ENCODE results near the gene PEX5L. TPM values are rescaled to one million over a fixed set of nuclear protein-coding genes. Genes with fewer than 3 reads are reported as not detected.

PEX5L gene
- total and polyA plus RNA-seq, 2 donors (not counting 1 experiment from before 2014, with no cell fraction given) = not detected

GRCh38 chr3:179929091-179929529 lies 107.6 kb downstream of the PEX5L start:
- Histone ChIP-seq H3K4me2 (replicated peaks; ENCODE audit: low read depth, low read length, poor library complexity, severe bottlenecking) (no peak overlapping the region), H3K9me3 (ENCODE audit: control extremely low read depth in 1 of 3, control insufficient read depth in 2 of 3, insufficient read depth in 1 of 3, low read length in 2 of 3) (no peaks in the 10 kb centered on the region), H2AFZ (ENCODE audit: insufficient read depth, low read depth, low read length, poor library complexity, severe bottlenecking) (no peak overlapping the region), H4K20me1 (ENCODE audit: control insufficient read depth, insufficient read depth, low read length, poor library complexity, severe bottlenecking) (no peaks in the 10 kb centered on the region), H3K79me2 (ENCODE audit: control insufficient read depth, insufficient read depth, low read length) (no peaks in the 10 kb centered on the region), H3K36me3 (replicated peaks in 1 of 2; ENCODE audit: control extremely low read depth in 1 of 2, control insufficient read depth in 1 of 2, extremely low read depth in 1 of 2, insufficient read depth in 2 of 2, low read length in 1 of 2) (no peaks in the 10 kb centered on the region), H3K4me3 (ENCODE audit: control extremely low read depth in 1 of 5, extremely low read depth in 1 of 5, insufficient read depth in 1 of 5, low read depth in 2 of 5, low read length in 4 of 5) (no peak overlapping the region), H3K4me1 (ENCODE audit: control insufficient read depth in 2 of 2, insufficient read depth in 2 of 2, low read length in 2 of 2) (no peaks in the 10 kb centered on the region), H3K27me3 (replicated peaks in 1 of 4; ENCODE audit: control extremely low read depth in 1 of 4, control insufficient read depth in 3 of 4, insufficient read depth in 4 of 4, low read length in 3 of 4) (peaks cover 0 to under 1% (median 0%) of the 10 kb centered on the region in 4 experiments), H3K27ac (ENCODE audit: low read length in 2 of 2) (no peak overlapping the region), H3K9ac (ENCODE audit: low read length) (no peak overlapping the region)
- no peak for ATAC-seq (ENCODE audit: low read depth)
- no peak overlapping the region for H3K27ac Mint-ChIP-seq
- CTCF ChIA-PET = interaction anchor here (0.5 to 3.2 kb wide), 15 partner anchors 12 to 1353 kb away, joined by 3 to 14 read pairs (median 4); no protein-coding TSS in a partner anchor
- peaks cover 26% of the 10 kb centered on the region for H3K27me3 Mint-ChIP-seq
- H3K4me3 Mint-ChIP-seq = no peak overlapping the region
- WGBS (ENCODE audit: insufficient coverage) = no CpG with 5 or more reads among the region's 1 CpG
- no peaks in the 10 kb centered on the region for H3K4me1 Mint-ChIP-seq
- POLR2A ChIA-PET = no interaction called here
- intact Hi-C loops (cut with micrococcal nuclease) = no loop called here
- H3K9me3 Mint-ChIP-seq (ENCODE audit: insufficient read depth) = no peaks in the 10 kb centered on the region
- TF ChIP-seq EZH2 (IDR thresholded peaks at IDR 0.05; ENCODE audit: borderline replicate concordance, insufficient read depth, low read depth, low read length, poor library complexity, severe bottlenecking) = no peak
- TF ChIP-seq CTCF (IDR thresholded peaks at IDR 0.05) = peak; percentile 78
- DNase-seq = peak; percentile 40

GRCh38 chr3:179927191-179927590 lies 109.5 kb downstream of the PEX5L start:
- 80% methylated on average over 3 of the region's 3 CpGs for whole genome bisulfite sequencing (ENCODE audit: insufficient coverage)
- no peak for ATAC-seq (ENCODE audit: low read depth)
- H3K4me1 Mint-ChIP-seq = no peaks in the 10 kb centered on the region
- Histone ChIP-seq H3K36me3 (replicated peaks in 1 of 2; ENCODE audit: control extremely low read depth in 1 of 2, control insufficient read depth in 1 of 2, extremely low read depth in 1 of 2, insufficient read depth in 2 of 2, low read length in 1 of 2) (no peaks in the 10 kb centered on the region), H3K9ac (ENCODE audit: low read length) (no peak overlapping the region), H2AFZ (ENCODE audit: insufficient read depth, low read depth, low read length, poor library complexity, severe bottlenecking) (no peak overlapping the region), H3K27me3 (replicated peaks in 1 of 4; ENCODE audit: control extremely low read depth in 1 of 4, control insufficient read depth in 3 of 4, insufficient read depth in 4 of 4, low read length in 3 of 4) (peaks cover 0 to 5% (median 0%) of the 10 kb centered on the region in 4 experiments), H3K4me3 (ENCODE audit: control extremely low read depth in 1 of 5, extremely low read depth in 1 of 5, insufficient read depth in 1 of 5, low read depth in 2 of 5, low read length in 4 of 5) (no peak overlapping the region), H3K4me1 (ENCODE audit: control insufficient read depth in 2 of 2, insufficient read depth in 2 of 2, low read length in 2 of 2) (no peaks in the 10 kb centered on the region), H3K9me3 (ENCODE audit: control extremely low read depth in 1 of 3, control insufficient read depth in 2 of 3, insufficient read depth in 1 of 3, low read length in 2 of 3) (no peaks in the 10 kb centered on the region), H3K4me2 (replicated peaks; ENCODE audit: low read depth, low read length, poor library complexity, severe bottlenecking) (no peak overlapping the region), H3K79me2 (ENCODE audit: control insufficient read depth, insufficient read depth, low read length) (no peaks in the 10 kb centered on the region), H3K27ac (ENCODE audit: low read length in 2 of 2) (no peak overlapping the region), H4K20me1 (ENCODE audit: control insufficient read depth, insufficient read depth, low read length, poor library complexity, severe bottlenecking) (no peaks in the 10 kb centered on the region)
- H3K4me3 Mint-ChIP-seq = no peak overlapping the region
- no peak for TF ChIP-seq EZH2 (IDR thresholded peaks at IDR 0.05; ENCODE audit: borderline replicate concordance, insufficient read depth, low read depth, low read length, poor library complexity, severe bottlenecking)
- no peak for TF ChIP-seq CTCF (IDR thresholded peaks at IDR 0.05)
- no peak overlapping the region for H3K27ac Mint-ChIP-seq
- no peak for DNase-seq
- CTCF ChIA-PET = interaction anchor here (2.5 to 3.2 kb wide), 2 partner anchors 1351 to 1354 kb away, joined by 6 to 14 read pairs; no protein-coding TSS in a partner anchor
- H3K9me3 Mint-ChIP-seq (ENCODE audit: insufficient read depth) = no peaks in the 10 kb centered on the region
- POLR2A ChIA-PET = no interaction called here
- intact Hi-C loops (cut with micrococcal nuclease) = no loop called here
- H3K27me3 Mint-ChIP-seq = peaks cover 22% of the 10 kb centered on the region
